HUES48 (cell line): ENCODE data around the gene EXOC2.
A peak's percentile ranks its signal among the peaks of the same experiment; 100 is the strongest.
"Not testable (repeated sequence)": the region's sequence is repeated elsewhere in the genome, so short reads cannot be mapped to it uniquely, and the experiment has no call there.

Experiments
- H3K27ac ChIP-seq: one replicate; pipeline ENCODE4 v1.7.0; 2013; ENCODE audit warnings: low read depth, low read length, inconsistent platforms
- H3K27me3 ChIP-seq: 2 replicates; pipeline ENCODE4 v1.6.1; 2013; ENCODE audit warnings: mild to moderate bottlenecking, low read length; ENCODE audit not compliant: control insufficient read depth, insufficient read depth
- H3K36me3 ChIP-seq: 2 replicates; pipeline ENCODE4 v1.6.1; 2013; ENCODE audit warnings: low read length; ENCODE audit not compliant: control insufficient read depth, insufficient read depth
- H3K4me1 ChIP-seq: 2 replicates; pipeline ENCODE4 v1.6.1; 2013; ENCODE audit warnings: mild to moderate bottlenecking, low read length; ENCODE audit not compliant: control insufficient read depth, insufficient read depth
- H3K4me3 ChIP-seq: 2 replicates; pipeline ENCODE4 v1.5.1; 2013; ENCODE audit warnings: mild to moderate bottlenecking, low read depth, low read length
- H3K9ac ChIP-seq: 2 replicates; pipeline ENCODE4 v1.6.1; 2013; ENCODE audit warnings: mild to moderate bottlenecking, low read depth, low read length, moderate library complexity
- H3K9me3 ChIP-seq: 2 replicates; pipeline ENCODE4 v1.6.1; 2013; ENCODE audit warnings: low read length; ENCODE audit not compliant: control insufficient read depth, insufficient read depth

The EXOC2 gene

GRCh38 chr6:694431-695126, 1.6 kb upstream of the EXOC2 start:
- H3K9me3 ChIP-seq, H3K4me3 ChIP-seq, H3K27ac ChIP-seq, H3K9ac ChIP-seq, H3K27me3 ChIP-seq: not testable (repeated sequence)
- peaks cover 12% of the 10 kb centered on the region for H3K4me1 ChIP-seq
- H3K36me3 ChIP-seq = peaks cover 18% of the 10 kb centered on the region; the same call in 1 of the 2 replicates

- peak overlapping the region; percentile 98 for H3K4me3 ChIP-seq
- no peak overlapping the region for H3K27ac ChIP-seq
- no peaks in the 10 kb centered on the region for H3K9me3 ChIP-seq
- H3K4me1 ChIP-seq = peaks cover 21% of the 10 kb centered on the region
- peaks cover 16% of the 10 kb centered on the region; the same call in 1 of the 2 replicates for H3K36me3 ChIP-seq
- H3K27me3 ChIP-seq = no peaks in the 10 kb centered on the region
- no peak overlapping the region for H3K9ac ChIP-seq
These were observed 727 bp upstream of the EXOC2 start for GRCh38 chr6:693723-694009.

- peak overlapping the region; percentile 98 for H3K4me3 ChIP-seq
- peak overlapping the region; percentile 96 for H3K27ac ChIP-seq
- peaks cover 17% of the 10 kb centered on the region for H3K36me3 ChIP-seq
- H3K4me1 ChIP-seq = peaks cover 26% of the 10 kb centered on the region
- H3K9ac ChIP-seq = peak overlapping the region; percentile 84
- H3K27me3 ChIP-seq = no peaks in the 10 kb centered on the region
- no peaks in the 10 kb centered on the region for H3K9me3 ChIP-seq
These were observed 535 bp downstream of the EXOC2 start for GRCh38 chr6:692356-692851.

GRCh38 chr6:689223-689622, 3.7 kb downstream of the EXOC2 start:
- no peaks in the 10 kb centered on the region for H3K9me3 ChIP-seq
- H3K27ac ChIP-seq = peak overlapping the region; percentile 21
- peaks cover 41% of the 10 kb centered on the region for H3K4me1 ChIP-seq
- H3K27me3 ChIP-seq = no peaks in the 10 kb centered on the region
- no peak overlapping the region for H3K4me3 ChIP-seq
- H3K9ac ChIP-seq = no peak overlapping the region
- H3K36me3 ChIP-seq = peaks cover 16% of the 10 kb centered on the region

- H3K9me3 ChIP-seq = no peaks in the 10 kb centered on the region
- H3K9ac ChIP-seq = no peak overlapping the region
- H3K36me3 ChIP-seq = peaks cover 16% of the 10 kb centered on the region
- H3K4me1 ChIP-seq = peaks cover 60% of the 10 kb centered on the region
- H3K27me3 ChIP-seq = no peaks in the 10 kb centered on the region
- no peak overlapping the region for H3K27ac ChIP-seq
- no peak overlapping the region for H3K4me3 ChIP-seq
These were observed 6.4 kb downstream of the EXOC2 start for GRCh38 chr6:686497-686896.

- no peak overlapping the region for H3K4me3 ChIP-seq
- H3K27me3 ChIP-seq = no peaks in the 10 kb centered on the region
- no peak overlapping the region for H3K9ac ChIP-seq
- H3K27ac ChIP-seq = peak overlapping the region; percentile 93
- no peaks in the 10 kb centered on the region for H3K9me3 ChIP-seq
- H3K36me3 ChIP-seq = peaks cover 13% of the 10 kb centered on the region
- peaks cover 68% of the 10 kb centered on the region for H3K4me1 ChIP-seq
These were observed 7.9 kb downstream of the EXOC2 start for GRCh38 chr6:684831-685636.

- H3K27me3 ChIP-seq = no peaks in the 10 kb centered on the region
- peak overlapping the region; percentile 93 for H3K27ac ChIP-seq
- peaks cover 71% of the 10 kb centered on the region for H3K4me1 ChIP-seq
- peaks cover 9% of the 10 kb centered on the region for H3K36me3 ChIP-seq
- H3K9me3 ChIP-seq = no peaks in the 10 kb centered on the region
- peak overlapping the region; percentile 41 for H3K4me3 ChIP-seq
- peak overlapping the region; percentile 43 for H3K9ac ChIP-seq
These were observed 9.0 kb downstream of the EXOC2 start for GRCh38 chr6:683742-684440.

GRCh38 chr6:680666-681340, 12.1 kb downstream of the EXOC2 start:
- peaks cover 76% of the 10 kb centered on the region for H3K4me1 ChIP-seq
- no peaks in the 10 kb centered on the region for H3K27me3 ChIP-seq
- H3K27ac ChIP-seq = peak overlapping the region; percentile 94
- H3K36me3 ChIP-seq = 0 out of 2 replicates have a peak, but pooled peaks cover 3% of the 10 kb centered on the region
- peak overlapping the region; percentile 39; the same call in 1 of the 2 replicates for H3K4me3 ChIP-seq
- no peaks in the 10 kb centered on the region for H3K9me3 ChIP-seq
- peak overlapping the region; percentile 35 for H3K9ac ChIP-seq

- Histone ChIP-seq H3K4me1 (peaks cover 72% of the 10 kb centered on the region), H3K36me3 (0 out of 2 replicates have a peak, but pooled peaks cover 3% of the 10 kb centered on the region), H3K4me3 (peak overlapping the region; percentile 39; the same call in 1 of the 2 replicates), H3K9me3 (no peaks in the 10 kb centered on the region), H3K27ac (peak overlapping the region; percentile 94), H3K9ac (peak overlapping the region; percentile 35; the same call in 1 of the 2 replicates), H3K27me3 (no peaks in the 10 kb centered on the region)
These were observed 12.7 kb downstream of the EXOC2 start for GRCh38 chr6:680251-680650.

- peak overlapping the region; percentile 94 for H3K27ac ChIP-seq
- H3K4me3 ChIP-seq = no peak overlapping the region
- 0 out of 2 replicates have a peak, but pooled peaks cover 3% of the 10 kb centered on the region for H3K36me3 ChIP-seq
- no peaks in the 10 kb centered on the region for H3K9me3 ChIP-seq
- H3K4me1 ChIP-seq = peaks cover 72% of the 10 kb centered on the region
- no peaks in the 10 kb centered on the region for H3K27me3 ChIP-seq
- no peak overlapping the region for H3K9ac ChIP-seq
These were observed 13.7 kb downstream of the EXOC2 start for GRCh38 chr6:679282-679681.
